ENCODE data around the gene VIL1.

Gene VIL1
- total RNA-seq = 0 to 0.19 (median 0.06) reads per million in 9 experiments

GRCh38 chr2:218418717-218419458, at the start of gene VIL1:
Gene VIL1, plus strand, starts transcription at chr2:218419123. Its CDS starts 4,656 bp downstream, at chr2:218423779.
- H3K9me3 Mint-ChIP-seq = no peaks in the 10 kb centered on the region
- no peaks in the 10 kb centered on the region for H3K27me3 Mint-ChIP-seq
- H3K4me1 Mint-ChIP-seq (ENCODE audit: low read depth in 2 of 2) = peaks cover 0 to 8% of the 10 kb centered on the region in 2 donors
- no peak for ATAC-seq (replicated peaks)
- H3K4me3 Mint-ChIP-seq = no peak within 1 kb of the TSS
- DNase-seq = no peak
- peaks cover 3% of the 10 kb centered on the region for H3K36me3 Mint-ChIP-seq (ENCODE audit: insufficient read depth)
- no peak within 1 kb of the TSS for H3K27ac Mint-ChIP-seq

- DNase-seq (no peak), ATAC-seq (replicated peaks) (no peak)
- no peaks in the 10 kb centered on the region for H3K27me3 Mint-ChIP-seq
- H3K4me3 Mint-ChIP-seq = peak overlapping the region in 1 of 2 donors; percentile 69
- H3K9me3 Mint-ChIP-seq = no peaks in the 10 kb centered on the region
- peaks cover 5 to 6% of the 10 kb centered on the region in 2 donors for H3K4me1 Mint-ChIP-seq (ENCODE audit: low read depth in 2 of 2)
- H3K36me3 Mint-ChIP-seq (ENCODE audit: insufficient read depth) = peaks cover 15% of the 10 kb centered on the region
- peak overlapping the region; percentile 22 to 68 for H3K27ac Mint-ChIP-seq
Observed at GRCh38 chr2:218369330-218369729, 49.6 kb upstream of the VIL1 start.

- no peak for ATAC-seq (replicated peaks)
- H3K36me3 Mint-ChIP-seq (ENCODE audit: insufficient read depth) = peaks cover 15% of the 10 kb centered on the region
- H3K4me1 Mint-ChIP-seq (ENCODE audit: low read depth in 2 of 2) = peaks cover 5 to 6% of the 10 kb centered on the region in 2 donors
- DNase-seq = no peak
- peak overlapping the region in 1 of 2 donors; percentile 68 for H3K27ac Mint-ChIP-seq
- no peaks in the 10 kb centered on the region for H3K9me3 Mint-ChIP-seq
- H3K27me3 Mint-ChIP-seq = no peaks in the 10 kb centered on the region
- H3K4me3 Mint-ChIP-seq = no peak overlapping the region
Observed at GRCh38 chr2:218370410-218371063, 48.4 kb upstream of the VIL1 start.

- peak overlapping the region in 1 of 2 donors; percentile 36 for H3K27ac Mint-ChIP-seq
- H3K27me3 Mint-ChIP-seq = no peaks in the 10 kb centered on the region
- no peak for ATAC-seq (replicated peaks)
Observed at GRCh38 chr2:218371983-218372350, 47.0 kb upstream of the VIL1 start.

GRCh38 chr2:218374795-218375194, 44.1 kb upstream of the VIL1 start:
- ATAC-seq (replicated peaks) (no peak), DNase-seq (no peak)
- no peak overlapping the region for H3K27ac Mint-ChIP-seq
- no peak overlapping the region for H3K4me3 Mint-ChIP-seq
- H3K4me1 Mint-ChIP-seq (ENCODE audit: low read depth in 2 of 2) = no peaks in the 10 kb centered on the region
- H3K36me3 Mint-ChIP-seq (ENCODE audit: insufficient read depth) = peaks cover 4% of the 10 kb centered on the region
- H3K27me3 Mint-ChIP-seq = no peaks in the 10 kb centered on the region
- no peaks in the 10 kb centered on the region for H3K9me3 Mint-ChIP-seq

More at GRCh38 chr2:218371983-218372350, 47.0 kb upstream of the VIL1 start:
- Mint-ChIP-seq H3K36me3 (ENCODE audit: insufficient read depth) (peaks cover 15% of the 10 kb centered on the region), H3K9me3 (no peaks in the 10 kb centered on the region), H3K4me1 (ENCODE audit: low read depth in 2 of 2) (peaks cover 5% of the 10 kb centered on the region in 2 donors), H3K4me3 (no peak overlapping the region)
- DNase-seq = no peak

GRCh38 chr2:218375212-218375611, 43.7 kb upstream of the VIL1 start:
- Mint-ChIP-seq H3K27me3 (no peaks in the 10 kb centered on the region), H3K4me3 (no peak overlapping the region), H3K4me1 (ENCODE audit: low read depth in 2 of 2) (no peaks in the 10 kb centered on the region), H3K27ac (no peak overlapping the region), H3K9me3 (no peaks in the 10 kb centered on the region), H3K36me3 (ENCODE audit: insufficient read depth) (peaks cover 4% of the 10 kb centered on the region)
- no peak for ATAC-seq (replicated peaks)
- DNase-seq = no peak

GRCh38 chr2:218378053-218378452, 40.9 kb upstream of the VIL1 start:
- Mint-ChIP-seq H3K27me3 (no peaks in the 10 kb centered on the region), H3K27ac (no peak overlapping the region), H3K4me1 (ENCODE audit: low read depth in 2 of 2) (peaks cover 5 to 7% of the 10 kb centered on the region in 2 donors), H3K36me3 (ENCODE audit: insufficient read depth) (peaks cover 2% of the 10 kb centered on the region), H3K4me3 (no peak overlapping the region), H3K9me3 (no peaks in the 10 kb centered on the region)
- DNase-seq (no peak), ATAC-seq (replicated peaks) (no peak)

- Mint-ChIP-seq H3K27ac (peak within 1 kb of the TSS in 1 of 2 donors; percentile 17), H3K36me3 (ENCODE audit: insufficient read depth) (peaks cover 2% of the 10 kb centered on the region), H3K9me3 (no peaks in the 10 kb centered on the region), H3K4me3 (no peak within 1 kb of the TSS), H3K27me3 (peaks cover 2 to 5% of the 10 kb centered on the region in 2 donors), H3K4me1 (ENCODE audit: low read depth in 2 of 2) (peaks cover 5 to 7% of the 10 kb centered on the region in 2 donors)
- DNase-seq (no peak), ATAC-seq (replicated peaks) (peak; percentile 22)
Observed at GRCh38 chr2:218381916-218382366, 37.0 kb upstream of the VIL1 start, which contains the start of gene SLC11A1. Gene SLC11A1, plus strand, starts transcription at chr2:218382273. Its CDS starts 96 bp downstream, at chr2:218382369.

GRCh38 chr2:218382785-218383184, 36.1 kb upstream of the VIL1 start:
- Mint-ChIP-seq H3K27me3 (peaks cover 6 to 12% of the 10 kb centered on the region in 2 donors), H3K36me3 (ENCODE audit: insufficient read depth) (peaks cover 2% of the 10 kb centered on the region), H3K4me1 (ENCODE audit: low read depth in 2 of 2) (peaks cover 7 to 12% of the 10 kb centered on the region in 2 donors), H3K4me3 (no peak overlapping the region), H3K27ac (peak overlapping the region in 1 of 2 donors; percentile 17), H3K9me3 (no peaks in the 10 kb centered on the region)
- DNase-seq (no peak), ATAC-seq (replicated peaks) (no peak)

GRCh38 chr2:218383892-218384519, 34.9 kb upstream of the VIL1 start:
- Mint-ChIP-seq H3K4me1 (ENCODE audit: low read depth in 2 of 2) (peaks cover 7 to 12% of the 10 kb centered on the region in 2 donors), H3K9me3 (no peaks in the 10 kb centered on the region), H3K4me3 (no peak overlapping the region), H3K27ac (no peak overlapping the region), H3K36me3 (ENCODE audit: insufficient read depth) (peaks cover 2% of the 10 kb centered on the region), H3K27me3 (peaks cover 6 to 12% of the 10 kb centered on the region in 2 donors)
- ATAC-seq (replicated peaks) (no peak), DNase-seq (no peak)

- H3K36me3 Mint-ChIP-seq (ENCODE audit: insufficient read depth) = peaks cover 2% of the 10 kb centered on the region
- H3K27me3 Mint-ChIP-seq = peaks cover 6 to 12% of the 10 kb centered on the region in 2 donors
- H3K4me3 Mint-ChIP-seq = no peak overlapping the region
- no peak for DNase-seq
- H3K9me3 Mint-ChIP-seq = no peaks in the 10 kb centered on the region
- no peak overlapping the region for H3K27ac Mint-ChIP-seq
- ATAC-seq (replicated peaks) = no peak
- peaks cover 7 to 12% of the 10 kb centered on the region in 2 donors for H3K4me1 Mint-ChIP-seq (ENCODE audit: low read depth in 2 of 2)
Observed at GRCh38 chr2:218384975-218385374, 33.9 kb upstream of the VIL1 start.

- ATAC-seq (replicated peaks) = no peak
- H3K27ac Mint-ChIP-seq = no peak overlapping the region
- peaks cover 3 to 6% of the 10 kb centered on the region in 2 donors for H3K4me1 Mint-ChIP-seq (ENCODE audit: low read depth in 2 of 2)
- no peak for DNase-seq
- peak overlapping the region in 1 of 2 donors; percentile 10 for H3K4me3 Mint-ChIP-seq
- peaks cover 2% of the 10 kb centered on the region for H3K36me3 Mint-ChIP-seq (ENCODE audit: insufficient read depth)
- H3K9me3 Mint-ChIP-seq = no peaks in the 10 kb centered on the region
- H3K27me3 Mint-ChIP-seq = peaks cover 6 to 12% of the 10 kb centered on the region in 2 donors
Observed at GRCh38 chr2:218386505-218387368, 32.2 kb upstream of the VIL1 start.

Measured in effector memory CD8-positive, alpha-beta T cell (primary cell).